ENCODE measurements around the gene HEXB. TPM values are rescaled to one million over a fixed set of nuclear protein-coding genes. Genes with fewer than 3 reads are reported as not detected.

Gene HEXB
- total RNA-seq, 1 experiment from 2014 or later = 60.9 TPM

- TF ChIP-seq ZNF396 (CRISPR knock-in tag; IDR thresholded peaks at IDR 0.05; ENCODE audit: borderline replicate concordance) (no peak), FOXP4 (CRISPR knock-in tag; IDR thresholded peaks at IDR 0.05) (no peak), SOX15 (CRISPR knock-in tag; IDR thresholded peaks at IDR 0.05) (no peak), ZNF138 (CRISPR knock-in tag; conservative IDR thresholded peaks at IDR 0.05) (no peak), MYBL2 (CRISPR knock-in tag; IDR thresholded peaks at IDR 0.05) (no peak), ZNF232 (CRISPR knock-in tag; IDR thresholded peaks at IDR 0.05) (no peak), ARID4B (CRISPR knock-in tag; IDR thresholded peaks at IDR 0.05; ENCODE audit: borderline replicate concordance) (no peak), E2F1 (CRISPR knock-in tag; IDR thresholded peaks at IDR 0.05) (no peak), ELF4 (CRISPR knock-in tag; IDR thresholded peaks at IDR 0.05; ENCODE audit: low read depth) (no peak)
- H3K4me3 Mint-ChIP-seq = no peak overlapping the region
- peaks cover 2% of the 10 kb centered on the region; the same call in 1 of the 2 replicates for H3K36me3 Mint-ChIP-seq
- ATAC-seq = no peak
- H3K27me3 Mint-ChIP-seq (ENCODE audit: low read depth) = no peaks in the 10 kb centered on the region
- H3K27ac Mint-ChIP-seq = no peak overlapping the region
- peaks cover 20% of the 10 kb centered on the region for H3K9me3 Mint-ChIP-seq
- no peak for DNase-seq (ENCODE audit: low spot score)
- H3K4me1 Mint-ChIP-seq = no peaks in the 10 kb centered on the region
- CTCF ChIA-PET = no interaction called here
- POLR2A ChIA-PET = no interaction called here
Observed at GRCh38 chr5:74659172-74659571, 25.9 kb upstream of the HEXB start.

- ATAC-seq = no peak
- no peak for DNase-seq (ENCODE audit: low spot score)
- Mint-ChIP-seq H3K4me3 (no peak overlapping the region), H3K4me1 (no peaks in the 10 kb centered on the region; the same call in 1 of the 2 replicates), H3K27ac (no peak overlapping the region), H3K36me3 (peaks cover 2% of the 10 kb centered on the region; the same call in 1 of the 2 replicates), H3K27me3 (ENCODE audit: low read depth) (no peaks in the 10 kb centered on the region), H3K9me3 (peaks cover 20% of the 10 kb centered on the region)
- POLR2A ChIA-PET = no interaction called here
- CTCF ChIA-PET = interaction anchor here (0.9 to 1.0 kb wide), 2 partner anchors 11 to 448 kb away, joined by 3 read pairs; no protein-coding TSS in a partner anchor
- no peak for TF ChIP-seq SOX15 (CRISPR knock-in tag; IDR thresholded peaks at IDR 0.05)
- TF ChIP-seq USF2 (CRISPR knock-in tag; IDR thresholded peaks at IDR 0.05) = no peak
- no peak for TF ChIP-seq ZMAT4 (CRISPR knock-in tag; IDR thresholded peaks at IDR 0.05)
- no peak for TF ChIP-seq MAX (CRISPR knock-in tag; IDR thresholded peaks at IDR 0.05)
- TF ChIP-seq ZNF281 (CRISPR knock-in tag; IDR thresholded peaks at IDR 0.05) = no peak
- no peak for TF ChIP-seq JUN (CRISPR knock-in tag; IDR thresholded peaks at IDR 0.05)
- no peak for TF ChIP-seq CREM (CRISPR knock-in tag; IDR thresholded peaks at IDR 0.05)
- TF ChIP-seq ZNF425 (CRISPR knock-in tag; conservative IDR thresholded peaks at IDR 0.05) = no peak
- TF ChIP-seq OVOL2 (CRISPR knock-in tag; IDR thresholded peaks at IDR 0.05; ENCODE audit: borderline replicate concordance) = no peak
- no peak for TF ChIP-seq ATF1 (CRISPR knock-in tag; IDR thresholded peaks at IDR 0.05)
- TF ChIP-seq USF1 (CRISPR knock-in tag; IDR thresholded peaks at IDR 0.05) = no peak
Observed at GRCh38 chr5:74660140-74660539, 24.9 kb upstream of the HEXB start.
